Brain microvascular endothelial cell (primary cell): ENCODE measurements around the gene NDUFS4.

Source experiments
- DNase-seq: peaks from one replicate; pipeline ENCODE4 v3.0.0-alpha.2; 2020
- H3K27ac ChIP-seq: fragments of 250-450 bp; sonication (Bioruptor Pico); 2 replicates; pipeline ENCODE4 v1.5.1; 2020; ENCODE audit warnings: mild to moderate bottlenecking, moderate library complexity
- H3K27me3 ChIP-seq: fragments of 250-450 bp; sonication (Bioruptor Pico); replicated peaks from 2 replicates; pipeline ENCODE4 v1.5.1; 2020; ENCODE audit warnings: mild to moderate bottlenecking
- H3K36me3 ChIP-seq: fragments of 250-450 bp; sonication (Bioruptor Pico); replicated peaks from 2 replicates; pipeline ENCODE4 v1.5.1; 2020; ENCODE audit warnings: mild to moderate bottlenecking
- H3K4me3 ChIP-seq: 2 replicates; pipeline ENCODE4 v1.5.1; 2011; ENCODE audit warnings: low read depth, mild to moderate bottlenecking, control low read depth, low read length, moderate library complexity
- CTCF ChIP-seq: IDR thresholded peaks from 2 replicates; pipeline ENCODE4 v1.5.1; 2011; ENCODE audit warnings: low read depth, mild to moderate bottlenecking, moderate library complexity, low read length, control low read depth, inconsistent platforms; ENCODE audit errors: missing control alignments
- in situ Hi-C: cut with HindIII; loops from 2 replicates; pipeline ENCODE4 v1.10.0; 2017; ENCODE audit warnings: low sequenced_read_pairs, low pct_ligation_motif_present

The NDUFS4 gene

GRCh38 chr5:53558966-53559365, 1.5 kb upstream of the NDUFS4 start:
- in situ Hi-C loops = no loop called here
- Histone ChIP-seq H3K4me3 (no peak overlapping the region), H3K36me3 (no peaks in the 10 kb centered on the region), H3K27ac (no peak overlapping the region), H3K27me3 (no peaks in the 10 kb centered on the region)
- TF ChIP-seq CTCF = no peak
- no peak for DNase-seq

DNA sequence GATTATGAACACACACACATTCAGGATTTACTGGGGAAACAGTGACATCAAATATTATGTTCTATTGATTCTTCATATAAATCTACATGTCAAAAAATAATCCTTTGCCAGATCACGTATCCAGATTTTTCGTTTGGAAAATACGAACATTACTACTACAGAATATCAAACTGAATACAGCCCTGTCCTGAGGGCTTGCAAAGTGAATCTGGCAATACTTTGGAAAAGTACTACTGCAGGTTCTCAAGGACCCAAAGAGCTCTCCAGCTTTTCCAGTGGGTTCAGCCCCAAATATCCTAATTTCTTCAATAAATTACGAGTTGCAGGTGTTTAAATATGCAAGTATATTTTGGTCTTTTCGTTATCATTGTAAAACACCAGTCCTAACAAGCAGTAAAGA, 411 bp upstream of the NDUFS4 start:
- Histone ChIP-seq H3K27ac (no peak overlapping the region), H3K27me3 (no peaks in the 10 kb centered on the region), H3K4me3 (peak overlapping the region; percentile 95), H3K36me3 (no peaks in the 10 kb centered on the region)
- TF ChIP-seq CTCF = no peak
- DNase-seq = no peak
- in situ Hi-C loops = no loop called here

GRCh38 chr5:53568401-53568800, 8.0 kb downstream of the NDUFS4 start:
- no peak overlapping the region for H3K27ac ChIP-seq
- H3K27me3 ChIP-seq = no peaks in the 10 kb centered on the region
- H3K36me3 ChIP-seq = no peaks in the 10 kb centered on the region
- TF ChIP-seq CTCF = no peak
- in situ Hi-C loops = no loop called here
- H3K4me3 ChIP-seq = no peak overlapping the region
- no peak for DNase-seq

DNA sequence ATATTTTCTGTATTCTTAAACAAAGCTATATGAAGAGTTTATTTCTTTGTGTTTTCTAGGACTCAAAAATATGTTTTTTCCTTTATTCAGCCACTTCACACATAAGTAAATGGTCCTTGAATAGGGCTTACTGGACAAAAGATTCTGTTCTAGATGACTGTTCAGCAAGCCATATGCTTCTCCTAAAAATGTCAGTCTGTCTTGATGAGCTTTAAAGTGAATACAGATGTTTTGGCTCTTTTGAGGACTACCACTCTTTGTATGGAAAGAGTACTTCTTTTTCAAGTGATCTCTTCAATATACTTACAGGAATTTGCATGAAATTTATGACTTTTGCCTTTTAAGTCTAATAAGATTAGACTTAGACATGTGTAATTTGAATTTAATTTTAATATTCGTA, 8.4 kb downstream of the NDUFS4 start:
- H3K36me3 ChIP-seq = no peaks in the 10 kb centered on the region
- no peaks in the 10 kb centered on the region for H3K27me3 ChIP-seq
- no peak overlapping the region for H3K27ac ChIP-seq
- in situ Hi-C loops = no loop called here
- no peak overlapping the region for H3K4me3 ChIP-seq
- TF ChIP-seq CTCF = no peak
- no peak for DNase-seq

GRCh38 chr5:53569453-53569852, 9.0 kb downstream of the NDUFS4 start:
- no peak overlapping the region for H3K27ac ChIP-seq
- no peaks in the 10 kb centered on the region for H3K36me3 ChIP-seq
- TF ChIP-seq CTCF = no peak
- no peaks in the 10 kb centered on the region for H3K27me3 ChIP-seq
- in situ Hi-C loops = no loop called here
- H3K4me3 ChIP-seq = no peak overlapping the region
- DNase-seq = no peak

- DNase-seq = no peak
- H3K36me3 ChIP-seq = no peaks in the 10 kb centered on the region
- no peak for TF ChIP-seq CTCF
- no peak overlapping the region for H3K4me3 ChIP-seq
- in situ Hi-C loops = no loop called here
- no peak overlapping the region for H3K27ac ChIP-seq
- no peaks in the 10 kb centered on the region for H3K27me3 ChIP-seq
Observed at GRCh38 chr5:53571403-53571802, 11.0 kb downstream of the NDUFS4 start.
